Calu3 (cell line): ENCODE measurements around the gene DUSP22. TPM values are rescaled to one million over a fixed set of nuclear protein-coding genes. Genes with fewer than 3 reads are reported as not detected.

Source experiments
- BruUV-seq: library from RNA; stranded (reverse); fragments of 400-500 nt; replicated peaks from 2 replicates; lab custom pipeline; 2021; lab: Mats Ljungman, UMichigan
- CTCF ChIA-PET: fragments of 300-600 bp; sonication (Branson Sonifier 250); formaldehyde crosslinking; loops from one replicate; lab custom pipeline; 2022; ENCODE audit warnings: antibody characterized with exemption; lab: Charles Lee
- DNase-seq: peaks from one replicate; pipeline ENCODE4 v3.0.0; 2022
- H3K27ac Mint-ChIP-seq: one replicate; pipeline ENCODE4 v1.8.0; 2022; ENCODE audit warnings: mixed read lengths; ENCODE audit not compliant: unreplicated experiment
- H3K27me3 Mint-ChIP-seq: one replicate; pipeline ENCODE4 v1.8.0; 2022; ENCODE audit warnings: mixed read lengths; ENCODE audit not compliant: unreplicated experiment
- H3K36me3 Mint-ChIP-seq: one replicate; pipeline ENCODE4 v1.8.0; 2022; ENCODE audit warnings: mild to moderate bottlenecking, moderate library complexity, mixed read lengths; ENCODE audit not compliant: insufficient read depth, unreplicated experiment
- H3K4me1 Mint-ChIP-seq: one replicate; pipeline ENCODE4 v1.8.0; 2022; ENCODE audit warnings: mild to moderate bottlenecking, low read depth, mixed read lengths; ENCODE audit not compliant: unreplicated experiment
- H3K4me3 Mint-ChIP-seq: one replicate; pipeline ENCODE4 v1.8.0; 2022; ENCODE audit warnings: mild to moderate bottlenecking, low read depth, moderate library complexity, mixed read lengths; ENCODE audit not compliant: unreplicated experiment
- H3K9me3 Mint-ChIP-seq: one replicate; pipeline ENCODE4 v1.8.0; 2022; ENCODE audit warnings: low read depth, mixed read lengths; ENCODE audit not compliant: unreplicated experiment
- intact Hi-C: fragments of 100-400 bp; cut with micrococcal nuclease; formaldehyde crosslinking; loops from one replicate; pipeline ENCODE4 v1.10.0; 2022; ENCODE audit not compliant: unreplicated experiment
- total RNA-seq: library from RNA; stranded (reverse); gene quantifications from 2 replicates; pipeline ENCODE4 v1.2.3, GENCODE V29; 2022
- TF ChIP-seq, protein P1 (sequence below): fragments of 200-600 bp; IDR thresholded peaks from one replicate; pipeline ENCODE4 v1.8.0; 2022; ENCODE audit warnings: antibody characterized with exemption; ENCODE audit not compliant: unreplicated experiment

DUSP22 gene
- total RNA-seq, 1 experiment from 2014 or later, result 14.7 TPM

DNA sequence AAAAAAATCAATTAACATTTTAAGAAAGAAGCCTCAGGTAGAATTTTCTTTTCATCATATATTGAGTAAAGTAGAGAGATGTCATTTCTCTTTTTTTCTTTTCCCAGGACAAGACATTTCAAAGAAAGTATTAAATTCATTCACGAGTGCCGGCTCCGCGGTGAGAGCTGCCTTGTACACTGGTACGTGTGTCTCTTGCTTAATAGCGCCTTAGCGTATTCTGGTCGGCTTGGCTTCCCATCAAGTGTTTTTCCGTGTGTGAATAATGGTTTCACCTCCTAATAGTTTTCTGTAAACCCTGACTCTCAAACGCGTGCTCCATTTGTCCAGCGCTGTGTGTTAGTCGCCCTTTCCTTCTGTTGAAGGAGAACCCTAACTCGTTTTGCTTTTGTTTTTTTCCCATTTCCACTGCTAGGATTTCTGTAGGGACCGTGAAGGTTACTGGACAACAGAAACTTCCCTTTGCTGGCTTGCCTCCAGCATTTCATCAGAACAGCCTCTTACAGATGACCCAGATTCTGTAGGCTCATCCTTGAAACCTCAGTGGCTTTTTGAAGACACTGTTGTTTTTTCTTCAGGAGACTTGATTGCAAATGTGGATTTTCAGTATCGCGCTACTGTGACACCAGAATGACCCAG is 53.6 kb downstream of the DUSP22 start:
- intact Hi-C loops, result no loop called here
- CTCF ChIA-PET, result no interaction called here
- TF ChIP-seq, protein P1, sequence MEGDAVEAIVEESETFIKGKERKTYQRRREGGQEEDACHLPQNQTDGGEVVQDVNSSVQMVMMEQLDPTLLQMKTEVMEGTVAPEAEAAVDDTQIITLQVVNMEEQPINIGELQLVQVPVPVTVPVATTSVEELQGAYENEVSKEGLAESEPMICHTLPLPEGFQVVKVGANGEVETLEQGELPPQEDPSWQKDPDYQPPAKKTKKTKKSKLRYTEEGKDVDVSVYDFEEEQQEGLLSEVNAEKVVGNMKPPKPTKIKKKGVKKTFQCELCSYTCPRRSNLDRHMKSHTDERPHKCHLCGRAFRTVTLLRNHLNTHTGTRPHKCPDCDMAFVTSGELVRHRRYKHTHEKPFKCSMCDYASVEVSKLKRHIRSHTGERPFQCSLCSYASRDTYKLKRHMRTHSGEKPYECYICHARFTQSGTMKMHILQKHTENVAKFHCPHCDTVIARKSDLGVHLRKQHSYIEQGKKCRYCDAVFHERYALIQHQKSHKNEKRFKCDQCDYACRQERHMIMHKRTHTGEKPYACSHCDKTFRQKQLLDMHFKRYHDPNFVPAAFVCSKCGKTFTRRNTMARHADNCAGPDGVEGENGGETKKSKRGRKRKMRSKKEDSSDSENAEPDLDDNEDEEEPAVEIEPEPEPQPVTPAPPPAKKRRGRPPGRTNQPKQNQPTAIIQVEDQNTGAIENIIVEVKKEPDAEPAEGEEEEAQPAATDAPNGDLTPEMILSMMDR, result no peak
- Mint-ChIP-seq H3K27ac (no peak overlapping the region), H3K27me3 (no peaks in the 10 kb centered on the region), H3K4me3 (no peak overlapping the region), H3K36me3 (no peaks in the 10 kb centered on the region), H3K9me3 (peaks cover 2% of the 10 kb centered on the region), H3K4me1 (no peaks in the 10 kb centered on the region)
- DNase-seq, result no peak
- no TSS peak for BruUV-seq

DNA sequence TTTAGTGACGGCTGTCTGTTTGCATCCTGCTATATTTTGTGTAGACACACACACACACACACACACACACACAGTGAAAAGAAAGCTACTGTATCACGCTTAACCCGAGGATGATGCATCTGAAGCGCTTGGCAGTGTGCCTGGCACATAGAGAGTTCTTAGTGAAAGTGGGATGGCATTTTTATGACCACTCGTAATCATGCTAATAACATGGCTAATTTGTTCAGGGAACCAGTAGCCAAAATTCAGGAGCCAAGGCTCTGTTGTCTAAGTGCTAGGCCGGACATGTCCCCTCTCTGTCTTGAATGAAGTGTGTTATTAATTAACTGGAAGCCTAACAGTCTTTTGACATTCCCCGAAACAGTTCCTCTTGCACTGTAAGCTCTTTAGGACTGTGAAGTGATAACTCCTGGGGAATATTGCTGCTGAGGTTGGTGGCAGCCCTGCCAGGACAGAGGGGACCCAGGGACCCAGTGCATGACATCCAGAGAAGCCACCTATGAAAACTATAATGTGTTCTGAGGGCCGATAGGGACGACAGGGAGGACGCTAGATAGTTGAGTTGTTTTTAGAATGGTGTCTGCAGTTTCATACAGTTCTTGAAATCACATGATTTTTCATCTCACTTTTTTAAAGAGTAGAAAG is 54.2 kb downstream of the DUSP22 start:
- Mint-ChIP-seq H3K27ac (no peak overlapping the region), H3K4me1 (no peaks in the 10 kb centered on the region), H3K9me3 (peaks cover 2% of the 10 kb centered on the region), H3K4me3 (no peak overlapping the region), H3K36me3 (no peaks in the 10 kb centered on the region), H3K27me3 (no peaks in the 10 kb centered on the region)
- no TSS peak for BruUV-seq
- TF ChIP-seq, protein P1, result no peak
- intact Hi-C loops, result no loop called here
- no peak for DNase-seq
- CTCF ChIA-PET, result no interaction called here

DNA sequence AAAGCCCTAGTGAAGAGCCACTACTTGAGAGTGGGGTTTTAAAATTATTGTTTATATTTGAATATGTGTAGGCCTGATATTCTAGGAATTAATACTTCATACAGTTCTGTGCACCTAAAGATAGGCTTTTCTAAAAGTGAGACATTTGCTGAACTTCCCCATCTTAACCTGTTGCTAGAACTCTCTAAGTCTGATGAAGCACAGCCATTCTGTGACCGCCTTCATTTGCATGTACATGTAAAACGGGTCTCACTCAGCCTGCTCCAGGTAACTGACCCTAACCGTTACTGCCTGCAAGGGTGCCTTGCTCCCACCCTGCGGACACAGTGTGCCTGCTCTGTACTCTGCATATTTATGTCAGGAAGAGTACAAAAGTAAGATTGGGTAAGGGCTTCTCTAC is 54.9 kb downstream of the DUSP22 start:
- no peaks in the 10 kb centered on the region for H3K27me3 Mint-ChIP-seq
- CTCF ChIA-PET, result no interaction called here
- intact Hi-C loops, result no loop called here
- no peak overlapping the region for H3K27ac Mint-ChIP-seq
- BruUV-seq, result no TSS peak
- peaks cover 2% of the 10 kb centered on the region for H3K9me3 Mint-ChIP-seq
- TF ChIP-seq, protein P1, result no peak
- no peak for DNase-seq
- H3K4me3 Mint-ChIP-seq, result no peak overlapping the region
- H3K4me1 Mint-ChIP-seq, result no peaks in the 10 kb centered on the region
- no peaks in the 10 kb centered on the region for H3K36me3 Mint-ChIP-seq

DNA sequence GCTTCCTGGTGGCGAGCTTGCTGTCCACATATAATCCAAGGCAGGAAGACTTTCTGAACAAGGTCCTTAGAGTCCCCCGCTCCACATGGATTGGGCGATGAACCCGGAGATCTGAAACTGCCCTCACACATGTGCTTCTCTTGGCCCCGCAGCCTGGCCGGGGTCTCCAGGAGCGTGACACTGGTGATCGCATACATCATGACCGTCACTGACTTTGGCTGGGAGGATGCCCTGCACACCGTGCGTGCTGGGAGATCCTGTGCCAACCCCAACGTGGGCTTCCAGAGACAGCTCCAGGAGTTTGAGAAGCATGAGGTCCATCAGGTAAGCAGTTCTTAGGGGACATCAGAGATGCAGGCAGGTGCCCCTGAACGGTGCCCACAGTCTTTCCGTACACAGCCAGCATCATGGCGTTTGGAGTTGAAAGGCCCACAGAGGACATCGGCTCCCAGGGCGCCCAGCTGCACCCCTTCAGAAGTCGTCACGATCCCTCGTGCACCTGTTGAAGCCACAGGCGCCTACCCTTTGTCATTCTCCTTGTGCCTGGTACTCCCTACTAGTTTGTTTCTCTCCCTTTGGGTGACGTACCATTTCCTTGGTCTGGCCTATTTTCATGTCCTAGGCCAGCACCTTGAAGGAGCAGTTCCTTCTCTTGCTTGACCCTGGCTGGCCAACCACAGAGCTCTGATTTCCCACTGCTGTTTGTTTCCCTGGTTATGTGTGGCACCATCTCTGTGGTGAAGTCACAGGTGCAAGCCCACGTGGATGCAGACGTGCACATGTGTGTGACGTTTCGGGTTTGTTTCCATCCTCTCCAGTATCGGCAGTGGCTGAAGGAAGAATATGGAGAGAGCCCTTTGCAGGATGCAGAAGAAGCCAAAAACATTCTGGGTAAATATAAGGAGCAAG is 55.9 kb downstream of the DUSP22 start:
- intact Hi-C loops, result no loop called here
- Mint-ChIP-seq H3K27me3 (no peaks in the 10 kb centered on the region), H3K4me3 (no peak overlapping the region), H3K36me3 (no peaks in the 10 kb centered on the region), H3K9me3 (peaks cover 5% of the 10 kb centered on the region), H3K4me1 (no peaks in the 10 kb centered on the region), H3K27ac (no peak overlapping the region)
- TF ChIP-seq, protein P1, result no peak
- no peak for DNase-seq
- CTCF ChIA-PET, result no interaction called here
- no TSS peak for BruUV-seq
